ENCODE measurements around the gene TGFBI.

TGFBI gene

DNA sequence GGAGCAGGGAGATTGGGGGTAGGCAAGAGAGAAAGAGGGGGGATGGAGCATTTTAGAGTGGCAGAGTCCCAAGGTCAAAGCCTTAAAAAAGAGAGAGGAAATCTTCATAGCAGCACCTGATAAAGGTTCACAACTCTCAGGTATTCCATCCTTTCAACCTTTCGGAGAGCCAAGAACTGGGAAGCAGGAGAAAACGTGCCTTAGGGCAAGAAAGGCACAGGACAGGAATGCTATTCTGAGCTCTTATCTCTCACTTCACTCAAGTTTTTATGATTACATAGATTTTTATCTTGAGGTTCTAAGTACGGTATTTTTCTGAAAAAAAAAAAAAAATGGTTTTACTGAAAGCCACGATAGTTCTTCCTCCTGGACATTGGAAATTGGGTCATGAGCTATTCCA lies 69.4 kb downstream of the TGFBI start:
- no peak for DNase-seq

DNA sequence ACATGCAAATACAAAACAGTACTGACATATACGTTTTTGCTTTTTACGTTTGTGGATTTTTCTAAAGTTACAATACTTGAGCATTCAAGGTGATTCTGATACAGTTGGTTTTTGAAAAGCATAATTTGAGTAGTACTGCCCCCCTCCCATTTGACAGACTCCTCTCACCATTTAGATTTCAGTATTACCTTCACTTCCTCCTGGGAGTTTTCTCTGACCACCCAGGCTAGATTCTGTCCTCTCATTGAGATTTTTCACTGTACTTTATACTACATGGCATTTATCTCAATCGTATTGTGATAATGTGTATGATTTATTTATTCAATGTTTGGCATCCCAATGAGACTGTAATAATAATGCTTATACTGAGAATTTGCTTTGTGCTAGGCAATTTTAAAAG lies 71.1 kb downstream of the TGFBI start:
- DNase-seq: no peak

DNA sequence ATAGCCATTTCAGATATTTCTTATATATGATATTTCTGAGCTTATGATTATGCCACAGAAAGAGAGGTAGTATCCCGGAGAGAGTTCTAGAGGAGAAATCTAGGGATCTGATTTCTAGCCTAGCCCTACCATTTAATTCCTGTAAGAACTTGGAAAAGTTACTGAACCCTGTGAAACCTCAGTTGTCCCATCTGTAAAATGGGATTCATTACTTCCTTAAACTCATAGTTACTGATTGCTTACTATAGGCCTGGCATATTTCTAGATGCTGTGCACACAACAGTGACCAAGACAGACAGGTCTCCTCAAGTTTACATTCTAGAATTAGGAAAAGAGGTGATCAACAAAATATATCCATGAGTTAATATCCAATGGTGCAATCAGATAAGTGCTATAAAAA lies 73.1 kb downstream of the TGFBI start:
- no peak for DNase-seq

DNA sequence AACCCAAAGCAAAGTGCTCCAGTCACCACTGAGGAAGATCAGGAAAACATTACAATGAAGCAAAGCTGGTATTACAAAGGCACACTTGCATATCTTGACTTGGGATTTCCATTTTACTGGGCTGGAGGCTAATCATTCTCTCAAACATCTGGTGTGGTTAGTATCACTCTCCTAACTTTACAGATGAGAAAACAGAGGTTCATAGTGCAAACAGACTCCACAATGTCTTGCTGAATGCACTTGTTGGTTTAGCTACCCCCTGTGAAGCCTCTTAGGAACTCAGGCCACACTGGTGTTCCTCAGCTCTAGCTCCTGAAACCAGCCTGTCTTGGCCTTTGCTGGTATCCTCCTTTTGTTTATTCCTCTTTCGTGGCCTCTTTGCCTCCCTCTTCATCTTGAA lies 74.3 kb downstream of the TGFBI start:
- DNase-seq: no peak

DNA sequence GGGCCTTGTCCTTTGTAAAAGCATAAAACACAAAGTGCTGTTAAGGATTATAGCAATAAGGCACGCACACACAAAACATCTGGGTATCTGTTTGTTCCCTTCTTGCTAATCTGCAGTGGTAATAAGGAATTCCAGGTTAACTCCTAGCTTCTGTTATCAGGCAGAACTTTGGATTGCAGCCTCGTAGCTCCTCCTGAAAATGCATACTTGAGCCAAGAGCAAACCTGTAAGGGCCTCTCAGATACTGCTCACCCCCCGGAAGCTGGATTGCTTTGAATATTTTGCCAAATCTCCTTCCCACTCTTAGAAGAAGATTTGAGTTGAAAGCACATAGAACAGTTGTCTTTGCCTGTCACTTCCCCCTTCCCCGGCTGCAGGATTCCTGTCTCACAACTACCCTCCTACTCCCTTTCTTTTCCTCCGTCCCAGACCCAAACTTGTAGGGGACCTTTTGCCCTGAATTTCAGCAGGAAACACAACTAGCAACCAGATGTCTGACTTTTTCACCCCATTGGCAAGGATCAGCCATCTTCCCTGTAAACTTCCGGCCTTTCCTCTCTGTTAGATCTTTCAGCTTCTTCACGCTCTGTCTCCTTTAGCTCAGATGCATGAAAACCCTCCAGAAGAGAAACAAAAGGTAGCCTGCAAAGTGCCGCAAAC lies 75.6 kb downstream of the TGFBI start:
- DNase-seq: no peak

DNA sequence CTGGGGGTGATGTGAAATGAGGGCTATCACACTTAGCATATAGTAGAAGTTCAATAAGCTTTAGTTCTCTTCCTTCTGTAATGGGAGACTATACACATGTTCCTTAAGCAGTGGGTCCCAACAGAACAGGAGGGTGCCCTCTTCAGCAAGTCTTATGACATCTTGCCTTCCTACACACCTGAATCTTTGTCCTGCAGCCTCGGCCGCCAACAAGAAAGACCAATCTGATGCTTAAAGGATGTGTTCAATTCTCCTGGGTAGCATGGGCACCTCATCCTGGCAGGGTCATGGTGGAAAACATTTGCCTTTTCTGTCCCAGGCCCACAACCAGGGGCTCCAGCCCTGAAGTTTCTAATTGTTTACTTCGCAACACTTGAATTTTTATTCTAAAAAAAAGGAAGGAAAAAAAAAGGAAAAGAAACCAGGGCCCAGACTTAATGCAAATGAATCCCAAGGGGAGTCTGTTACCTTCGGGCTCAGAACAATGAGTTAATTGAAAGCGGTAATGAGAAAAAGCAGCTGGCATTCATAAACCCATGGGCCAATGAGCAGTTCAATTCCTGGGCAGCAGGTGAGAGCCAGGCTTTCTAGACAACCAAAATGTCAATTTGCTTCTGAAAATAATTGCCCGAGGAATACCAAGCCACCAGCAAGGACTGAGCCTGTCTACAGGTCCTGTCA lies 77.7 kb downstream of the TGFBI start:
- no peak for DNase-seq

DNA sequence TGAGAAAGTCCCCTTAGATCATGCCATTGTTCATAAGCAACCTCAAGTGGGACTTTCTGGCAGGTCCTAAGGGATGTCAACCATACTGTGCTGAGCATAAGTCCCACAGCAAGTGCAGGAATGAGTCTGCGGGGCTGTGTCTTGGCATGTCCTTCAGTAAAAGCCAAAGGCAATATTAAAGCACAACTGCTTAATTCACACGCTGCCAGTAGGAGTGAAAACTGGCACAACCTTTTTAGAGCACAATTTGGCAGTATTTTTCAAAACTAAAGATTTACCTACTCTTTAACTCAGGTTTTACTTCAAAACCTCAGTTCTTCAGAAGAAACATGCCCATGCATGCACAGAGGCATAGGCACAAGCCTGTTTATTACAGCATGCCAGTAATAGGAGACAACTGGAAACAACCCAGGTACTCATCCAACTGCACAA lies 79.4 kb downstream of the TGFBI start:
- DNase-seq: no peak

DNA sequence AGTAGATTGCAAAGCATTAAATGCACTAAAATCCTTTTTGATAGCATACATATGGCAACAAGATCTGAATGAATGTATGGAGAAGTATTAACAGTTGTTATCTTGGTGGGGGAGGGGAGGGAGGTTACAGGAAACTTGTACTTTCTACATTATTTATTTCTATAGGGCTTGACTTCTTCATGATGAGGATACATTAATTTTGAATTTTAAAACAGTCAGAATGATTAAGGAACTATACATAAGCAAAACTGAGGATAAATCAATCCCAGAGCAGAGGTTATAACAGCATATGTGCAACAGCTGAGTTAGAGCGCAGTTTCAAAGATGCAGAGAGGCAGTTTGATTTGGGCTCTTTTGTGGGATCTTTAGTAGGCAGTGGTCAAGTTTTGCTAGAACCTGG lies 80.0 kb downstream of the TGFBI start:
- DNase-seq: no peak

DNA sequence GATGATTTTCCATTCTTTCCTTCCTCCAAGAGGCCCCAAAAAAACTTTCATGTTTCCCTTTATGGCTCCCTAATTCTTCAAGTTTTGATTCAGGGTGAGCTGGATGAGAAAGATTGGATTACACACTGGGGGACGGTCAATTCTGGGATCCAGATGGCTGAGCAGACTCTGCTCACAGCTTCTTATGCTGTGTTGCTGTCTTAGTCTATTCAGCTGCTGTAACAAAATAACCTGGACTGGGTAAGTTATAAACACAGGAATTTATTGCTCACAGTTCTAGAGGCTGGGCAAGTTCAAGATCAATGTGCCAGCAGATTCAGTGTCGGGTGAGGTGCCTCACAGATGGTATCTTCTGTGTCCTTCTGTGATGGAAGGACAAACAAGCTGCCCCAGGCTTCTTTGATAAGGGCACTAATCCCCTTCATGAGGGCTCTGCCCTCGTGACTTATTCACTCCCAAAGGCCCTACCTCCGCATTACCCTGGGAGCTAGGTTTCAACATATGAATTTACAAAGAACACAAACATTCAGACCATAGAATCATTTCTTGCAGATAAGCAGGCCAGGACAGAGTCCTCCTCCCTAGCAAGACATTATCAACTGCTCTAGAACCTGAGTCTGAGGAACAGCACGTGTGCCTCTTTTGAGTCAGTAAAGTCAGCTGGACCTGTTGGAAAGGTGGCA lies 80.8 kb downstream of the TGFBI start:
- no peak for DNase-seq
